Stimulated activated CD8-positive, alpha-beta memory T cell treated with anti-CD3 and anti-CD28 coated beads, Interleukin-4, amount 100 ng/mL, for 1 hour (primary cell): Measurements from ENCODE around the gene KLHL2.
"Not testable (repeated sequence)": the region's sequence is repeated elsewhere in the genome, so short reads cannot be mapped to it uniquely, and the experiment has no call there.

Source experiments
- DNase-seq, 2 donors: peaks; one replicate each; pipeline ENCODE4 v3.0.0-alpha.2; 2020; ENCODE audit warnings: low read depth in 2 of 2, low spot score in 1 of 2

KLHL2 gene

GRCh38 chr4:165199722-165200121 is 7.6 kb upstream of the KLHL2 start:
- DNase-seq = no peak

DNA sequence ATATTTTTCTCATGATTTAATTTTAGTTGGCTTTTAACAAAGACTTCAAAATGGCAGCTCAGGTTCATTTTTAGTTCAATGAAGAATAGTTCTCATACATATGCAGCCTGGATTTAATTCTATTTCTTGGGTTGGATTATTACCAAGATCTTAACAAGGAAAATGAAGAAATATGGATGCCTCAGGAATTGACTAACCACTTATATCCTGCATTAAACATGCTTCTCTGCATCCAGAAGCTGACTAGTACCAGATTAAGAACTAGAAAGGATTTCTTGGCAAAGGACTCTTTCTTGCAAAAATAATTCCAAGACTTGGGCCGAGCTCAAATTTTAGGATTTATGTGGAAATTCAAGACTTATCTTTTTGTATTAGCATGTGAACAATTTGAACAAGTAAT is 5.6 kb upstream of the KLHL2 start:
- DNase-seq = no peak

GRCh38 chr4:165203541-165204461 is 3.6 kb upstream of the KLHL2 start:
- DNase-seq = no peak

DNA sequence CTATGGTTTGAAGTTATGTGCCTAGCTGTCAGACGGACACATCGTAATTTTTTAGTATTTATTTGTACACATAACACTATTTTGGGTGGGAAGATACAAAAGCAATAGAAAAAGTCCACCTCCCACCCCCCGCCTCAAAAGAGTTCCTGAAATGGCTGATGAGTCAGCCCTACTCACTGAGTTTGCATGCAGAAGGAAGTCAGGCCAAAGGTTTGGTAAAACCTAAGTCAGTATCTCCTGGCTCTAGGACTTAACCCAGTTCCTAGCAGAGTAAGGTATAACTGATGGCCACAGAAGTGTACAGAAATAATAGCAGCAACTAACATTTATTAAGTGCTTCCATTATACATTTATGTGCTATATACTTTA is 2.9 kb upstream of the KLHL2 start:
- DNase-seq = no peak

DNA sequence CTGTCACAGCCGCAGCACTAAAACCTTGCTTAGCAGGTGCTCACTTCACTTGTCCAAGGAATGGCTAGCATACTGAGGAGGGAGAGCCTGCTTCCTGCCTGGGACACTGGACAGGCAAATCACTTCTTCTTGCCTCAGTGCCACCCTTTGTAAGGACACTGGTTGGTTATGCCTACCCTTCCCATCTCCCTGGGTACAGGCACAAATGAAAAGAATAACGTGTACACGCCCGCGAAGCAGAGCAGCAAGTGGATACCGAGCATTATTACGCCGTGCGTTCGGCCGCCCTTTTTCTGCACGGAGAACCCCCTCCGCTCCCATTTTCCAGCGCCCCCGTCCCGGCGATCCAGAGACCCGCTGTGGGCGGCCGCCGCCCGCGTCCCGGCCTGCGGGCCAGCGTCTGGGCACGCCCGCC is 338 bp upstream of the KLHL2 start:
- DNase-seq = no peak

GRCh38 chr4:165208221-165208652 is 876 bp downstream of the KLHL2 start:
- no peak for DNase-seq

DNA sequence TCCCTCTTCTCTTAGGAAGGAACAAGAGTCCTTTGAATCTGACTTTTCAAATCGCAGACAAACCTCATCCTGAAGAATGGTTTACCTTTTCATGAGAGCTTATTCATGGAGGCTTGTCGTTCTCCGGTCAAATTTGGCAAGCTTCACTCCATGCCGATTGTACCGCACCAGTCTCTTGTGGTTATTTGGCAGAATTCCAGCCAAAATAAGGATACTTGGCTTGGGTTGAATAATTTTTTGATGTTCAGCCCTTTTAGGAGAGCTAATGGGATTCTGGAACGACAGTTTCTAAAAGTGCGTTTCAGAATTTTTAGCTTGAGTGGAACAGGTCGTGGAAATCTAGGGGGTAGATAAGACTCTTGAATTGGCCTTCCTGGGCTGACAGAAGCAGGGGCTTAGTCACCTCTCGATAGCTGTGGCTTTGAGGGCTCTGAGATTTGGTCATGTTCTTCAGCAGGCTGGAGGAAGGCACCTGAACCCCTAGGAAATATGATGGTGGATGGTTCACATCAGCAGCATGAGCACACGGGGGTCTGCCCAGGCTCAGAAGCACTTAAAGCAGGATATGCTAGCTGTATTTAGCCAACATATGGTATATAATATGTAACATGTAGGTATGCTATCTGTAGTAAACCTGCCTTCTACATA is 1.5 kb downstream of the KLHL2 start:
- DNase-seq = no peak

- no peak for DNase-seq
These were observed 2.4 kb downstream of the KLHL2 start for GRCh38 chr4:165209796-165210195.

- DNase-seq = no peak
These were observed 3.2 kb downstream of the KLHL2 start for GRCh38 chr4:165210566-165210965.

GRCh38 chr4:165212647-165213046 is 5.3 kb downstream of the KLHL2 start:
- DNase-seq = not testable (repeated sequence)

GRCh38 chr4:165213404-165213803 is 6.0 kb downstream of the KLHL2 start:
- DNase-seq = not testable (repeated sequence)

- not testable (repeated sequence) for DNase-seq
These were observed 6.8 kb downstream of the KLHL2 start for GRCh38 chr4:165213991-165214709.

GRCh38 chr4:165215034-165215751 is 7.8 kb downstream of the KLHL2 start:
- not testable (repeated sequence) for DNase-seq

DNA sequence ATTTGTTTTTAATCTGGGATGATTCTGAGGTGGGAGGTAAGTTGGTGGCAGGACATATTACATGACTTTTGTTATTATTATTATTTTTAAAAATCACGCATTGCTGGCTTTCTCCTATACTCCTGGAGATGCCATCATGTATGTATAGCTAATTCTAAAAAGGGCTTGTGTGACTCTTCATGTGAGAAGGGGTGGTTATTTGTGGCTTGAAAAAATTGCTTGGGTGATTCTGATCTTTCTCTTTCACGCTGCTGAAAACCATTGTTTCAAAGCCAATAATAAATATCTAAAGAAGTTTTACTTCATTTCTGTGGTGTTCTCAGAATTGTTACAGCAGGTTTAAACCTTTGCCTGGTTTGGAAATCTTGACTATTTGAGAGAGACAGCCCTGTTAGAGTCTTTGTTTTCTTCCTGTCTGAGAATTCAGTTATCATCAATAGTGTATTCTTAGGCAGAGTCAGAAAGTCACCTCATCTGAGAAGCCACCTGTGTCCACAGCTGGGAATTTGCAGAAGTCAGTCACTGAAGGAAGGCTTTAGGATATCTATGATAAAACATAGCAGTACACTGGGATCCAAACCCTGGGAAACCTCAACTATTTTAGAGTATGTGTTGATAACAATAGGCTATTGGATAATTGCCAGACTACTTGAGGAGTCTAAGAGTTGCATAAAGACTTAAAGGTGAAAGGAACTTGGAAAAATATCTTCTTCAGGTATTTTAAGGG is 8.6 kb downstream of the KLHL2 start:
- not testable (repeated sequence) for DNase-seq

DNA sequence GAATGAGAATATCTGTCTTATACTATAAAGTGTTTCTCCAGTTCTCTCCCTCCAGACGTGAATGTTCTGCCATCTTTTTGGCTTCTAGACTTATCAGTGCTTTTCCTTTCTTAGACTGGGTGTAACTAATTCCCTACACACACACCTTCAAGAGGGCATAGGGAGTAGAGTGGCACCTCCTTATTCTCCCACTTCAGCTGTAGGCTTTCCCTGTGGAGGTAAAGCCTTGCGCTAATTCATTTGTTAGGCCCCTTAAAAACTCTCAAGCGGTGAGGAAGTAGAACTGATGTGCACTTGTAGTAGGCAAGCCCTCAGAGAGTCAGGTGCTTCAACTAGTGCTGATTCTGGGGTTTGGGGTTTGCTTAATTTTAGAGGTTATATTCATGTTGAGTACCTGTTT is 10.0 kb downstream of the KLHL2 start:
- no peak for DNase-seq

- not testable (repeated sequence) for DNase-seq
These were observed 13.9 kb downstream of the KLHL2 start for GRCh38 chr4:165221306-165221705.

DNA sequence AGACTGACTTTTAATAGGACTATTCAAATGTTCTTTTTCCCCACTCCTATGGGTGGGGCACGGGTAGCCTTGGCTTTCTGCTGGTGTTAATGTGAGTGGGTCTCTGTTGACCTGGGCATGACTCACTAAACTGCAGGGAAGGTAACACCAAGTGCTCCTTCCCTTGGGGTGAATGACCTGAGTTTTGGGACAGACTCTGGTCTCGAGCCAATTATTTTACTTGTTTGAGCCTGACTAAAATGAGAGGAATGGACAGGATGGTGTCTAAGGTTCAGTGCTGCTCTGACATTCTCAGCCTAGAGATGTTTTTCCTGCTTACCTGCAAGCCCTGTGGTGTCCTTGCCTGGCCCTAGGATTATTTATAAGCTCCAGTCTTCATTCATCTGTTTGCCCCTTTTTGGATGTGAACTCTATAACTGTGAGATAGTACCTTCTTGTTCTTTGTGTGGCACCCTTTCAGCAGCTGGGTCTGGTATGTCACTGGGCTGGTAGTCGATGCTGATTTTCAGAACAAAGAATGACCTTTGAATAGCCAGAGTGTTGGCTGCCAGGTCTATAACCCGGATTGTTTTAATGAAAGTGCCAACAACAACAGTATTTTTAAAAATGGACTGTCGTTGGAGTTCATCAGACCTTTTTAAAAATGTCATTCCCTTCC is 14.8 kb downstream of the KLHL2 start:
- DNase-seq = not testable (repeated sequence)

DNA sequence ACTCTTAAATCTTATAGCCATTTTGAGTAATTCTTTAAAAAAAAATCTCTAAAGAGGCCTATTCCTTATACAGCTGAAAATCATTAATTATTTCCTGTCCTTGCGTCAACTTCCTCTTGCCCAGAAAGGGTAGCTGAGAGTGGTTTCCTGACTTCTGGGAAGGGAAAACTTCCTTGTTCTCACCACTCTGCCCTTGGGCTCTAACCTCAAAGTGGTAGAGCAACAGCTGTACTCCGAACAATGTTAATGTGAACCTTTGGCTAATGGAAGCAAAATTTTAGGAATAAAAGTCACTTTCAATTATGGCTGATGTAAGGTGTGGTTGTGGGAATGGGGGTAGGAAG is 15.3 kb downstream of the KLHL2 start:
- DNase-seq = no peak

DNA sequence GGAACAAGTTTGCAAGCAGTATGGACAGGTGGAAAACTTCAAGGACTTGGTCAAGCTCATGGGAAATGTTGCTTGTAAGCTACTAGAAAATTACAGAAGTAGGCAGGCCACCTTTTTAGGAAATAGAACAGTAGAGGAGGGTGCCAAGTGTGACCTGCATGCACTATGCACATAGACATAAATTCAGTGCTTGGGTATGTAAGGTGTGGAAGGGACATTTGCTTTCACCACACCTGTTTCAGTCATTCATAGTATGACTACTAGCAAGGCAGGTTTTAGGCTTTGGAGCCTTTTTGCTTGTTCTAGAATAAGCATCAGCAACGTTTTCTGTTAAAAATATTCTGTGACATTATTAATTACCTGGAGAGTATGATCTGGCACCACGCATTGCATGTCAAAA is 20.0 kb downstream of the KLHL2 start:
- not testable (repeated sequence) for DNase-seq
